ENCODE measurements around the gene RAET1G.
"Not testable (repeated sequence)": the region's sequence is repeated elsewhere in the genome, so short reads cannot be mapped to it uniquely, and the experiment has no call there.

The RAET1G gene, protein sequence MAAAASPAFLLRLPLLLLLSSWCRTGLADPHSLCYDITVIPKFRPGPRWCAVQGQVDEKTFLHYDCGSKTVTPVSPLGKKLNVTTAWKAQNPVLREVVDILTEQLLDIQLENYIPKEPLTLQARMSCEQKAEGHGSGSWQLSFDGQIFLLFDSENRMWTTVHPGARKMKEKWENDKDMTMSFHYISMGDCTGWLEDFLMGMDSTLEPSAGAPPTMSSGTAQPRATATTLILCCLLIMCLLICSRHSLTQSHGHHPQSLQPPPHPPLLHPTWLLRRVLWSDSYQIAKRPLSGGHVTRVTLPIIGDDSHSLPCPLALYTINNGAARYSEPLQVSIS

GRCh38 chr6:149922642-149923326 lies at the start of gene RAET1G:
Gene RAET1G (minus strand): TSS chr6:149923121. CDS start chr6:149923010, 111 bp downstream.
- no peak for DNase-seq

GRCh38 chr6:149969635-149970034 lies 46.7 kb upstream of the RAET1G start:
- no peak for DNase-seq

GRCh38 chr6:149968909-149969308 lies 46.0 kb upstream of the RAET1G start:
- not testable (repeated sequence) for DNase-seq

- DNase-seq, result not testable (repeated sequence)
Observed at GRCh38 chr6:149967999-149968398, 45.1 kb upstream of the RAET1G start.

- no peak for DNase-seq
Observed at GRCh38 chr6:149967591-149967990, 44.7 kb upstream of the RAET1G start.

- DNase-seq, result not testable (repeated sequence)
Observed at GRCh38 chr6:149966319-149966718, 43.4 kb upstream of the RAET1G start.

DNA sequence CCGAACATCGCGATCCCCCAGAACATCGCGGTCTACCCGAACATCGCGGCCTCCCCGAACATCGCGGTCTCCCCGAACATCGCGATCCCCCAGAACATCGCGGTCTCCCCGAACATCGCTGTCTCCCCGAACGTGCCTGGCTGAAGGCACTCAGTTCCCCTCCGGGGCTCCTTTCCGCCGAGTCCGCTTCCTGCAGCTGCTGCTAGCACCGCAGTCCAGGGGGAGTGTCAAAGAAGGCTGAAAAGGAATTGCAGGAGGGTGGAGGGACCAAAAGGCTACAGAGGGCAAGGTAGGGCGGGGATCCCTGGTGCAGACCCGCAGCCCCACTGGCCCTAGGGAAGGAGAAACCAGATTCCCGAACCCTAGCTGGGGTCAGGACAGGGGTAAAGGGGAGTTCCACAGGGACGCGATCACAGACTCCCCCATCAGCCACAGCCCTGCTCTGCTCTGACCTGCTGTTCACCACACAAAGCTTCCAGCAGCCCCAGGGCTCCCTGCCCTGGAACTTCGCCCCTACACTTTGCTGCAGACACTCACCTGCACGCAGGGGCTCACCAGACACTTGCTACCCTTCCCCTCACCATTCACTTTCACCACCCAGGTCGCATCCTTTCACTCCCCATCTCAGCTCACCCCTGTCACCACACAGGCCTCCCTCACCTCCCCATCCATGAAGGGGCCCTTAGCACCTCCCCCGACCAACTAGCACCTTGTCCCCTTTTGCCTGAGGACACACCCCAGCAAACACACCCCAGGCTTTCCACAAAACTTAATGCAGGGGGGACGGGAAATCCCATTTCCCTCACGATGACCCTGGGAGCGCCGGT lies 42.5 kb upstream of the RAET1G start:
- DNase-seq, result no peak

- no peak for DNase-seq
Observed at GRCh38 chr6:149964308-149965193, 41.6 kb upstream of the RAET1G start.

- DNase-seq, result peak; percentile 3
Observed at GRCh38 chr6:149963462-149964307, 40.8 kb upstream of the RAET1G start, which contains the start of gene ULBP1. Gene ULBP1 (plus strand): TSS chr6:149963943. CDS start chr6:149964050, 107 bp downstream.

DNA sequence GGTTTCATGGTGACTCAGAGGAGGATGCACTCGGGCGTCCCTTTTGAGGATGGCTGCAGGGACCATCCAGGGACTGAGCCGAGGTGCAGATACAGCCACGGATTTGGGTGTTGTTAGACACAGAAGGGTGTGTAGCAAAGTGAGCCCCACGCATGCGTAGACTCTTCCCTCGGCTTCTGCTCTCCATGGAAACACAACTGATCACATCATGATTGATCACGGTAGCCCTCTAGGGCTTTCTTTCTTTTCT lies 40.2 kb upstream of the RAET1G start:
- DNase-seq, result no peak

GRCh38 chr6:149962461-149963211 lies 39.7 kb upstream of the RAET1G start:
- DNase-seq, result no peak

DNA sequence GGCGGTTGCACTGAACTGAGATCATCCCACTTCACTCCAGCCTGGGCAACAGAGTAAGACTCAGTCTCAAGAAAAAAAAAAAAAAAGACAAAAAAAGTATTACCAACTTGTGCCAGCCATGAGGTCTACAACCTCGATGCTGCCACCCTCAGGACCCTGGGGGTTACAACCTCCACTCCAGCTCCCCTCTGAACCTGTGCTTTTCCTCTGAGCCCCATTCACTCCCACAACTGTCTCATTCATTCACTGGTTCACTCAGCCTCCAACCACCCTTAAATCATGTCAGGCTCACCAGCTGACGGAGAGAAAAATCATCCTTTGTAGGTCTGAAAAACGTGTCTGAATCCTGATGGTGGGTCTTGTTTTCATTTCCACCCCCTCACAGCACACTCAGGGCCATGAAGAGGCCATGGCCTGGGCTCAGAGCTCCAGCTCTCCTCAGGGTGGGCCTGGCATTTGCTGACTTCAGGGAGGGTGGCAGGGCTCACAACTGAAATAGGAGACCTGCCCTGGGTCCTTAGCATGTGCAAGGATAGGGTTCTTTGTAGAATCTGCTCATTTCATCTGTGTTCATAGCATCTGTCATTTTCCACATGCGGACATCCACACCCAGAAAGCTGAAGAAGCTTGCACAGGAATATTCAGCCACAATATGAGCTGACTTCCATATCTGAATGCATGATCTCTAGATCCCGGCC lies 39.0 kb upstream of the RAET1G start:
- no peak for DNase-seq

DNA sequence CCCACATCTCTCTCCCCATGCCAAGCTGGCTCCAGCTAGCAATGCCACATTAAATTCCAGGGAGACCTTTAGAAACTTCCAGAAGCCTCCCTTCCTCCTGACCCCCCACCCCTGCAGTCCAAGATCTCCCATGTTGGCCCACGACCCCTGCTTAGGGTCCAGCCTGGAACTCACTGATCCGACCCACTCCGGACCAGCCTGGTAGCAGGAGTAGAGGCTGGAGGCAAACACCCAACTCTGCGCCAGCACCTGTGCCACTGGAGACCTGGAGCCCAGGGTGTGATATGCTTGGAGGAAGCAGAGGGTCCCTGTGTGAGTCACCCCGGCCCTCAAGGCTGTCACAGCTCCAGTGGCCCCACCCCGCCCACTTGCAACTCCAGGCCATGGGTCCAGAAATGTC lies 37.6 kb upstream of the RAET1G start:
- DNase-seq, result no peak

GRCh38 chr6:149959806-149960205 lies 36.9 kb upstream of the RAET1G start:
- DNase-seq, result not testable (repeated sequence)

DNA sequence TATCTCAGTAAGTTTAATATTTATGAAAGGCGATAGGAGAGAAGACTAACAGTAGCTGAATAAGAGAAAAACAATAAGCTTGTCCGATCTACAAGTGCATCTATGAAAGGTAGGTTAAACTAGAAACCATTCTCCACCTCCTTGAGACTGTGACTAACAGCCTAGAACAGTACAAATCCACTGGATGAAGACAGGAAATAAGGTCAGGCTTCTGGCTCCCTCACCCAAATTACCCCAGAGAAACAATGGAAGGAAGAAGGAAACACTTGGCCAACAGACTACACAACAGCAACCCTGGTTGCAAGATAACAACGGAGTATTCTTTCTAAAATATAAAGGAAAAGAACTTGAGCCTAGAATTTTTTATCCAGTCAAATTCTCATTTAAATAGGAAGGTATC lies 35.2 kb upstream of the RAET1G start:
- not testable (repeated sequence) for DNase-seq

DNA sequence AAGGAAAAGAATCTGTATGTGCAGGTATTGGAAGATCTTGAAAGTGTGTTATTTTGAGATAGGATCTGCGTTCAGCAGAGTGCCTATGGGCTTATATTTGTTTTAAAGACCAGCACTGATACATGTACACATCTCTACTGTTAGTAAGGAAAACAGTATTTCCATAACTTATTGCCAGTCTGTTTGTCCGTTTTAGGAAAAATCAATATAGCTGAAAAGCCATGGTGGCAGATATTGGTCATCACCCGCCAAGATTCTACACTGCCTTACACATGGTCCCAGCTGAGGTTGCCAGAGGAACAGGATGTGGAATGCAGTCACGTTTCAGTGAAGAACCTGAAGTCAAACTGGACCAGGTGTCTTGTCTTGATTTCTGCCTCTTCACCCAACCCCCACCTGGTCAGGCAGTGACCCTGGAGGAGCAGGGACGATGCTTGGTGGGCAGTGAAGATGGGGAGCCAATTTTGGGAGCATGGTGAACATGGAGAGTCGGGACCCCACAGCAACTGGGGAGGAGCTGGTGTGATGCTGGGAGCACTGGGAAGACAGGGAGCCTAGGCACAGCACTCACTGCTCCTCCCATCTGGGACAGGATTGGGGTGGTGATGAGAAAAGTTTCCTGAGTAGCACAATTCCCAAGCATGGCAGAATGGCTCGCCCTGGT lies 32.9 kb upstream of the RAET1G start:
- not testable (repeated sequence) for DNase-seq

- DNase-seq, result not testable (repeated sequence)
Observed at GRCh38 chr6:149954984-149955653, 32.2 kb upstream of the RAET1G start.

DNA sequence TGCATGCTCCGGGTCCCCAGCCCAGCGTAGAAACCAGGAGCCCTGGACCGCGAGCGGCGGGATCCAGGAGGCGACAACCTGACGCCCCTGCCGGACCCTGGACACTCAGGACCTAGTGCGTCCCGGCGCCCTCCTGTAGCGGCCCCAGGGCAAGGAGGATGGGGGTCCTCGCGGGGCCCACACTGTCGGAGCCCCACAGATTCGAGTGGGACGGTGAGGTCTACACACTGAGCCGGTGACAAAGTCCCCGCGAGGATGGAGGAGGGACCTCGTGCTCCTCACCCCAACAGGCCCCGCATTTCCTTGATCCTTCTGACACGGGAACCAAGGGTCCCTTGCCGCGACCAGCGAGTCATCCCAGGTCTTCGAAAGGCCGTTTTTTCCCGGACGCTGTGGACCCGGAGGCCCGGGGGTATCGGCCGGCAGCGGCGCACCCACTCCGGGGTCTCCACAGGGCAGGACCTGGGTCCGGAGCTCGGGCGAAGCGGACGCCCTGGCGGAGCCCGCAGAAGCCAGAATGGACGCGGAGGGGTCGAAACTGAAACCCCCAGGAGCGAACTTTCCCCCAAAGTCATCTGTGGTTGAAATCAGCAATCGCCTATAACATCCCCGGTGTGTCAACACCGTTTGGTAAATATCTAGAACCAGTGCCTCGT lies 31.5 kb upstream of the RAET1G start:
- DNase-seq, result not testable (repeated sequence)

Data from NCI-H1436 treated with DMSO at 0.1 percent for 48 hours (cell line).